A549 (cell line): ENCODE data around the gene HSD11B1L.

Experiments
- CBX2 ChIP-seq: fragments of 200-600 bp; sonication (generic); IDR thresholded peaks from 2 replicates; pipeline ENCODE4 v1.6.1; 2016; ENCODE audit warnings: low read depth, mild to moderate bottlenecking, borderline replicate concordance
- CTCF ChIP-seq: fragments of >200 bp; sonication (Bioruptor Twin); formaldehyde crosslinking; IDR thresholded peaks from 3 replicates; pipeline ENCODE4 v1.5.1; 2016
- EP300 ChIP-seq, 2 experiments: fragments of >200 bp; sonication (Bioruptor Twin); formaldehyde crosslinking; IDR thresholded peaks; 2 replicates in 1 of 2; 3 replicates in 1 of 2; pipeline ENCODE4 v1.6.1; 2016 to 2017
- ESRRA ChIP-seq: fragments of 150-350 bp; IDR thresholded peaks from 2 replicates; pipeline ENCODE4 v1.6.1; 2014; ENCODE audit warnings: mild to moderate bottlenecking, low read length, borderline replicate concordance
- JUN ChIP-seq, 2 experiments: fragments of >200 bp; sonication (Bioruptor Twin); formaldehyde crosslinking; IDR thresholded peaks; 2 replicates in 1 of 2; 3 replicates in 1 of 2; pipeline ENCODE4 v1.6.1; 2016 to 2017
- KDM1A ChIP-seq: fragments of 200-600 bp; sonication (generic); IDR thresholded peaks from 2 replicates; pipeline ENCODE4 v1.6.1; 2016; ENCODE audit warnings: low read depth, mild to moderate bottlenecking
- MAFK ChIP-seq: fragments of 450-650 bp; IDR thresholded peaks from 2 replicates; pipeline ENCODE4 v1.6.1; 2014; ENCODE audit not compliant: partially characterized antibody
- MYC ChIP-seq: IDR thresholded peaks from 2 replicates; pipeline ENCODE4 v1.6.1; 2012; ENCODE audit warnings: mild to moderate bottlenecking, inconsistent platforms, low read length, improper control_type of control experiment, borderline replicate concordance
- POLR2A ChIP-seq: IDR thresholded peaks from 2 replicates; pipeline ENCODE4 v1.6.1; 2012; ENCODE audit warnings: mild to moderate bottlenecking, low read length

DNA sequence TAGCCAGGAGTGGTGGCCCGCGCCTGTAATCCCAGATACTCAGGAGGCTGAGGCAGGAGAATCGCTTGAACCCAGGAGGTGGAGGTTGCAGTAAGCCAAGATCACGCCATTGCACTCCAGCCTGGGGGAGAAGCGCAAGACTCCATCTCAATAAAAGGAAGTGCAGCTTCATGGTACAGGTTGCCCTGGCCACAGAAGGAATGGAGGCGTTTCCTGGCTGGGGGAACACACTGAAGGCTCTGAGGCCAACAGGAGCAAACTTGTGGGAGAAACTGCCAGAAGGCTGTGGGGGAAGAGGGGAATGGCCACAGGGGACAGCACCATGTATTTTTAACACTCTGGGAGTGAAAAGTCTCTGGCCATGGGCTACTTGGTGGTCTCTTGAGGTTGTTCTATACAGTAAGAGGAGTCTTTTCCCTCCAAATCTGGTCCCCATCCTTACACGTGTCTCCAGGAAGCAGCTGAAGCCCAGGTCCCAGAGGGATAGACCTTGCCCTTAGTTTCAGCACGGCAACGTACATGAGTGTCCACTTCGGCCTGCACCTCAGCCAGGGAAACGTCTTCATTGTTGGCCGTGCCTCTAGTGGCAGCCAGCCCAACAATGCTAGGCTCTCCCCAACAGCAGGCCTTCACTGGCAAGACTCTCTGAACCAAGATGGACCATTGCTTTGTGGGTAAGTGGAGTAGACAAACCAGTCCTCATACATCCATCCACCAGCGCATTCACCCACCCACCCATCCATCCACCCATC is 7.9 kb upstream of the HSD11B1L start:
- no peak for TF ChIP-seq CBX2
- TF ChIP-seq MYC = no peak
- TF ChIP-seq ESRRA = no peak
- no peak for TF ChIP-seq CTCF
- TF ChIP-seq JUN (IDR thresholded peaks at IDR 0.05) = no peak
- no peak for TF ChIP-seq POLR2A
- TF ChIP-seq MAFK = no peak
- no peak for TF ChIP-seq KDM1A
- TF ChIP-seq EP300 (IDR thresholded peaks at IDR 0.05) = no peak
